Stimulated activated CD4-positive, alpha-beta T cell treated with anti-CD3 and anti-CD28 coated beads, Interleukin-2, amount 100 ng/mL, for 48 hours (primary cell): Measurements from ENCODE around the gene ACLY.

Experiments used
- DNase-seq, 2 donors: peaks; one replicate each; pipeline ENCODE4 v3.0.0-alpha.2; 2020

ACLY gene

GRCh38 chr17:41823580-41823979 lies 95.2 kb downstream of the ACLY start:
- no peak for DNase-seq

- DNase-seq: no peak
Measured at GRCh38 chr17:41823141-41823524, 95.6 kb downstream of the ACLY start.

GRCh38 chr17:41822216-41823140 lies 96.3 kb downstream of the ACLY start:
- DNase-seq: no peak

- no peak for DNase-seq
Measured at GRCh38 chr17:41821776-41822175, 97.0 kb downstream of the ACLY start.

GRCh38 chr17:41818024-41818423 lies 100.7 kb downstream of the ACLY start:
- no peak for DNase-seq
